Spleen (tissue), 11 donors: ENCODE data around the gene PANK1. TPM values are rescaled to one million over a fixed set of nuclear protein-coding genes. Genes with fewer than 3 reads are reported as not detected.

Experiments used
- DNase-seq: peaks from one replicate; pipeline ENCODE4 v3.0.0-alpha.2; 2020
- H3K27ac ChIP-seq, 8 donors: fragments of 200-600 bp; sonication (generic) in 7 of 8; 1 replicate in 4 of 8; 2 replicates in 4 of 8; pipeline versions ENCODE4 v1.5.0 to v1.8.0; 2016 to 2021; ENCODE audit warnings: inconsistent platforms in 4 of 8, mild to moderate bottlenecking in 4 of 8, moderate library complexity in 1 of 8
- H3K27me3 ChIP-seq, 7 donors: fragments of 200-600 bp; sonication (generic) in 6 of 7; replicated peaks in 1 of 7; 1 replicate in 4 of 7; 2 replicates in 3 of 7; pipeline versions ENCODE4 v1.5.0 to v1.8.0; 2016 to 2021; ENCODE audit warnings: inconsistent platforms in 3 of 7, mild to moderate bottlenecking in 1 of 7
- H3K36me3 ChIP-seq, 6 donors: fragments of 200-600 bp; sonication (generic) in 5 of 6; 1 replicate in 4 of 6; 2 replicates in 2 of 6; pipeline versions ENCODE4 v1.5.0 to v1.8.0; 2016 to 2021; ENCODE audit warnings: inconsistent platforms in 2 of 6
- H3K4me1 ChIP-seq, 6 donors: fragments of 200-600 bp; sonication (generic) in 5 of 6; 1 replicate in 3 of 6; 2 replicates in 3 of 6; pipeline versions ENCODE4 v1.5.0 to v1.8.0; 2016 to 2021; ENCODE audit warnings: inconsistent platforms in 3 of 6
- H3K4me3 ChIP-seq, 8 donors: fragments of 200-600 bp; sonication (generic) in 7 of 8; 1 replicate in 4 of 8; 2 replicates in 4 of 8; pipeline versions ENCODE4 v1.5.0 to v1.8.0; 2016 to 2021; ENCODE audit warnings: inconsistent platforms in 4 of 8, mild to moderate bottlenecking in 4 of 8, moderate library complexity in 2 of 8
- H3K9me3 ChIP-seq, 8 donors: fragments of 200-600 bp; sonication (generic) in 7 of 8; 1 replicate in 4 of 8; 2 replicates in 4 of 8; pipeline versions ENCODE4 v1.5.0 to v1.8.0; 2016 to 2021; ENCODE audit warnings: inconsistent platforms in 4 of 8
- POLR2A ChIP-seq, 3 donors: fragments of 450-650 bp; IDR thresholded peaks; one replicate each; pipeline ENCODE4 v1.5.1; 2017; ENCODE audit warnings: antibody characterized with exemption in 3 of 3, mild to moderate bottlenecking in 1 of 3
- POLR2AphosphoS5 ChIP-seq, 3 donors: sonication (generic); formaldehyde crosslinking; IDR thresholded peaks; one replicate each; pipeline ENCODE4 v1.5.1; 2017; ENCODE audit warnings: antibody characterized with exemption in 3 of 3
- WGBS, 5 donors: extraction: QIAGEN DNeasy Blood & Tissue Kit in 3 of 5; methylation state at CpG; one replicate each; pipeline versions ENCODE4 v1.1.5 to v1.1.7; 2013 to 2018; 5-methylcytosine and 5-hydroxymethylcytosine counted together
- intact Hi-C: fragments of 100-400 bp; cut with DNase I; formaldehyde crosslinking; loops from one replicate; pipeline ENCODE4 v1.15.0; 2023; ENCODE audit warnings: low total_unique reads
- polyA plus RNA-seq, 3 donors: library from polyadenylated mRNA; stranded (reverse); fragments of 200-250 nt; gene quantifications; one replicate each; pipeline ENCODE4 v1.2.1, GENCODE V29; 2013
- total RNA-seq, 7 donors: library from RNA; depleted of rRNA in 3 of 7; stranded (reverse); fragments of >200 nt in 3 of 7; fragmentation: NEBNext Ultra II Directional in 4 of 7; extraction: Animal tissue kit (Norgen Biotek cat#: 25700) in 4 of 7; gene quantifications; one replicate each; pipeline versions ENCODE4 v1.1.0 to v1.2.1, GENCODE V29; 2016 to 2021
- TF ChIP-seq, protein P1 (sequence below), 11 experiments: fragments of 200-600 bp in 7 of 11; fragments of 450-650 bp in 4 of 11; sonication (generic) in 4 of 11; IDR thresholded peaks in 8 of 11; conservative IDR thresholded peaks in 3 of 11; 1 replicate in 7 of 11; 2 replicates in 4 of 11; pipeline versions ENCODE4 v1.4.0 to v1.8.0; 2016 to 2021; ENCODE audit warnings: antibody characterized with exemption in 11 of 11, inconsistent platforms in 4 of 11, mild to moderate bottlenecking in 1 of 11
- donor health status: healthy with polysubstance abuse.
- donor health status: DM: no; HTN: no; CAD: no; lungs with moderate emphysema.
- donor health status: DM: no; HTN: no; CAD: no.
- donor health status: Bipolar disorder and iron deficiency.
- donor health status: healthy.
- donor health status: DM: no; HTN: no; CAD: no.
- donor health status: DM: yes; HTN: yes; CAD: no.

Gene PANK1
- total and polyA plus RNA-seq, 10 donors, result 0.37 to 6.2 (median 1.6) TPM

DNA sequence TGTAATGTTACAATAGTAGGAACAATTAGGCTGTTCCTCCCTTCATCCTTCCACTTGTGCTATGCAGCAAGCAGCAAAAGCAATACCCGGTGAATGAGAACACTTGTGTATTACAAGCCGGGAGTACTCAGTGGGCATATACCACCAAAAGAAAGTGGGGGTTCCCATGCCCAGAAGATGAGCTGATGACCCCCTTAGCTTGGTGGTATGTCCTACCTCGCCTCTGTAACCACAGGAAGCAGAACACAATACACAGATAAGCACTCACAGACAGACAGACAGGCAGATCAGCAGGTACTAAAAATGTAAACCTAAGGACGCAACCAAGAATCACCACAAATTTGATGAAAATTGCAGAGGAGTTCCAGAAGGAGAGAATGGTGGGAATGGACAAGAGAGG lies 40.9 kb upstream of the PANK1 start:
- no peaks in the 10 kb centered on the region for H3K4me1 ChIP-seq
- H3K9me3 ChIP-seq, result no peaks in the 10 kb centered on the region
- no peak overlapping the region for H3K4me3 ChIP-seq
- H3K36me3 ChIP-seq, result no peaks in the 10 kb centered on the region
- H3K27ac ChIP-seq, result no peak overlapping the region
- intact Hi-C loops, result no loop called here
- TF ChIP-seq, protein P1, sequence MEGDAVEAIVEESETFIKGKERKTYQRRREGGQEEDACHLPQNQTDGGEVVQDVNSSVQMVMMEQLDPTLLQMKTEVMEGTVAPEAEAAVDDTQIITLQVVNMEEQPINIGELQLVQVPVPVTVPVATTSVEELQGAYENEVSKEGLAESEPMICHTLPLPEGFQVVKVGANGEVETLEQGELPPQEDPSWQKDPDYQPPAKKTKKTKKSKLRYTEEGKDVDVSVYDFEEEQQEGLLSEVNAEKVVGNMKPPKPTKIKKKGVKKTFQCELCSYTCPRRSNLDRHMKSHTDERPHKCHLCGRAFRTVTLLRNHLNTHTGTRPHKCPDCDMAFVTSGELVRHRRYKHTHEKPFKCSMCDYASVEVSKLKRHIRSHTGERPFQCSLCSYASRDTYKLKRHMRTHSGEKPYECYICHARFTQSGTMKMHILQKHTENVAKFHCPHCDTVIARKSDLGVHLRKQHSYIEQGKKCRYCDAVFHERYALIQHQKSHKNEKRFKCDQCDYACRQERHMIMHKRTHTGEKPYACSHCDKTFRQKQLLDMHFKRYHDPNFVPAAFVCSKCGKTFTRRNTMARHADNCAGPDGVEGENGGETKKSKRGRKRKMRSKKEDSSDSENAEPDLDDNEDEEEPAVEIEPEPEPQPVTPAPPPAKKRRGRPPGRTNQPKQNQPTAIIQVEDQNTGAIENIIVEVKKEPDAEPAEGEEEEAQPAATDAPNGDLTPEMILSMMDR (IDR thresholded peaks at IDR 0.05 in 8 of 11, conservative IDR thresholded peaks at IDR 0.05 in 3 of 11), result no peak
- TF ChIP-seq POLR2AphosphoS5 (IDR thresholded peaks at IDR 0.05), result no peak
- TF ChIP-seq POLR2A (IDR thresholded peaks at IDR 0.05), result no peak
- peaks cover 0 to 5% (median 0%) of the 10 kb centered on the region in 7 donors for H3K27me3 ChIP-seq
- no peak for DNase-seq
- WGBS, 5 donors, result 66 to 73% (median 67%) methylated on average over 4 of the region's 4 CpGs

DNA sequence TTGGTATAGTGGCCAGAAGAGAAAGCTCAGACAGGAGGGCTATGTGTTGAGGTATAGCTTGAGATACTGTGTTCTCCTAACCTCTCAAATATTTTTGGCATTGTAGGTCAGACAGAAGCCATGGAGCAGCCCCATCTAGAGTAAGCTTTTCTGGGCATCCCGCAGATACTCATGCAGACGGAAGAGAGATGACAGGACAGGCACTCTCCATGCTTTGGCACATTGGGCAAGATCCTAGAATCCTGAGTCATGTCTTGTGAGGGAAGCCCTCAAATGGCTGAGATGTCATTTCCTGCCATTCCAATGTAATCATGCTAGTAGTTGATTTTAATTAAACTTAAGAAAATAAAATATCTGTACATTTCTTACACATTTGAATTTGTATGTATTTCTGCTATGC lies 39.6 kb upstream of the PANK1 start:
- 58 to 90% (median 66%) methylated on average over 2 of the region's 2 CpGs for WGBS, 5 donors
- DNase-seq, result no peak

DNA sequence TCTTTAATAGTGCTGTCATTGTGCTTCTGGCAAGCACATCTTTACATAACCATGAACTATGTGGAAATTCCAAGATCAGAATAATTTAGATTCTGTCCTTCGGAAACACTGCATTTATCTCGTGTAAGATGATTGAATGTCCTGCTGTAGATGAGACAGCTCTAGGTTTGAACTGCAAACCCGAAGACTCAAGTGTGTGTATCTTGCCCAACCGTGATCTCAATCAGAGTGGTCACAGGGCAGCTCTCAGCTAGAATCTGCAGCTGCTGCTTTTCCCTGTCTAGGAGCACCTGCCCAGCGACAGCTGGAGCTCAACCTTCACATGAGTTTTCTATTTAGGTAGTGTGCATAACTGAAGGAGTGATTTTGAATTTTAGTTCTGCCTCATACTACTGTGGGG lies 38.8 kb upstream of the PANK1 start:
- H3K36me3 ChIP-seq, result no peaks in the 10 kb centered on the region
- H3K9me3 ChIP-seq, result no peaks in the 10 kb centered on the region
- TF ChIP-seq, protein P1 (IDR thresholded peaks at IDR 0.05 in 8 of 11, conservative IDR thresholded peaks at IDR 0.05 in 3 of 11), result no peak
- no peak for TF ChIP-seq POLR2AphosphoS5 (IDR thresholded peaks at IDR 0.05)
- TF ChIP-seq POLR2A (IDR thresholded peaks at IDR 0.05), result no peak
- peaks cover 0 to 5% (median 0%) of the 10 kb centered on the region in 7 donors for H3K27me3 ChIP-seq
- 71 to 78% (median 74%) methylated on average over 5 of the region's 5 CpGs for WGBS, 5 donors
- no peak overlapping the region for H3K27ac ChIP-seq
- no peaks in the 10 kb centered on the region for H3K4me1 ChIP-seq
- no peak for DNase-seq
- intact Hi-C loops, result no loop called here
- H3K4me3 ChIP-seq, result no peak overlapping the region

More for the DNA sequence above, 39.6 kb upstream of the PANK1 start:
- TF ChIP-seq, protein P1 (IDR thresholded peaks at IDR 0.05 in 8 of 11, conservative IDR thresholded peaks at IDR 0.05 in 3 of 11), result no peak
- TF ChIP-seq POLR2AphosphoS5 (IDR thresholded peaks at IDR 0.05) (no peak), POLR2A (IDR thresholded peaks at IDR 0.05) (no peak)
- Histone ChIP-seq H3K27me3 (peaks cover 0 to 5% (median 0%) of the 10 kb centered on the region in 7 donors), H3K36me3 (no peaks in the 10 kb centered on the region), H3K27ac (no peak overlapping the region), H3K4me1 (no peaks in the 10 kb centered on the region), H3K4me3 (no peak overlapping the region), H3K9me3 (no peaks in the 10 kb centered on the region)
- intact Hi-C loops, result no loop called here

DNA sequence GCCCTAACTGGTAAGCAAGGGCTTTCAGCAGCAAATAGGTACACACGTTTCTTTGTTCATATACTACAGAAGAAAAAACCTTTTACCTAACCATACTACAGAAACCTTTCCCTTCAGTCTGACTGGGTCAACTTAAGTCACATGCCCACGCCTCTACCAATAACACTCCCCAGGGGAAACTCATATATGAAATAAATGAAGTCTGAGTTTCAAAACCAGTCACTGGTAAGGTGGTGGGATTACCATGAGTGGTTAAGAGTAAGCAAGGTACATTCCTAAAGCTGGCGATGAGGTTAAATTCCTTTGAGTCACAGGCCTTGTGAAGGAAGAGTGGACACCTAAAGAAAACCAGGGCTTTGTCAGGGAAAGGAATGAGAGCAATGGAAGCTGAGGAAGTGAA lies 34.9 kb upstream of the PANK1 start:
- Histone ChIP-seq H3K36me3 (no peaks in the 10 kb centered on the region), H3K4me3 (no peak overlapping the region), H3K9me3 (no peaks in the 10 kb centered on the region), H3K4me1 (no peaks in the 10 kb centered on the region), H3K27me3 (peaks cover 0 to 5% (median 0%) of the 10 kb centered on the region in 7 donors), H3K27ac (no peak overlapping the region)
- WGBS, 5 donors, result 70 to 85% (median 81%) methylated on average over 3 of the region's 3 CpGs
- TF ChIP-seq POLR2A (IDR thresholded peaks at IDR 0.05) (no peak), POLR2AphosphoS5 (IDR thresholded peaks at IDR 0.05) (no peak)
- TF ChIP-seq, protein P1 (IDR thresholded peaks at IDR 0.05 in 8 of 11, conservative IDR thresholded peaks at IDR 0.05 in 3 of 11), result no peak
- intact Hi-C loops, result no loop called here
- DNase-seq, result no peak
